ENCODE data around the gene MRPL51.

- no peak for TF ChIP-seq YY1 (IDR thresholded peaks at IDR 0.05; ENCODE audit: extremely low read depth, insufficient replicate concordance, low read depth, low read length)
- no peak for TF ChIP-seq JUND (IDR thresholded peaks at IDR 0.05)
- no peak for TF ChIP-seq POLR2A (IDR thresholded peaks at IDR 0.05; ENCODE audit: borderline replicate concordance, extremely low read depth, insufficient read depth, insufficient read length)
- no peak for TF ChIP-seq CTCF (IDR thresholded peaks at IDR 0.05 in 2 of 3, conservative IDR thresholded peaks at IDR 0.05 in 1 of 3; ENCODE audit: borderline replicate concordance in 1 of 3, insufficient read depth in 1 of 3, low read depth in 2 of 3, low read length in 2 of 3)
- no peak for TF ChIP-seq ZFX (IDR thresholded peaks at IDR 0.05)
- TF ChIP-seq MAX (IDR thresholded peaks at IDR 0.05): no peak
Observed at GRCh38 chr12:6464531-6464930, 28.5 kb downstream of the MRPL51 start.

All from HCT116 (cell line).